Ovary (tissue), 9 donors: ENCODE measurements around the gene CTCF. TPM values are rescaled to one million over a fixed set of nuclear protein-coding genes. Genes with fewer than 3 reads are reported as not detected.

ENCODE experiments used
- DNase-seq, 5 donors: peaks; one replicate each; pipeline ENCODE4 v3.0.0-alpha.2; 2019 to 2020
- H3K27ac ChIP-seq, 2 donors: fragments of 200-600 bp; one replicate each; pipeline versions ENCODE4 v1.5.1 to v1.8.0; 2019 to 2022
- H3K27me3 ChIP-seq: fragments of 200-600 bp; one replicate; pipeline ENCODE4 v1.8.0; 2022
- H3K36me3 ChIP-seq: fragments of 200-600 bp; sonication (generic); one replicate; pipeline ENCODE4 v1.5.1; 2019
- H3K4me1 ChIP-seq: one replicate; pipeline ENCODE4 v1.8.1; 2013; ENCODE audit warnings: mild to moderate bottlenecking, moderate library complexity; ENCODE audit not compliant: insufficient read depth
- H3K4me3 ChIP-seq: fragments of 200-600 bp; sonication (generic); one replicate; pipeline ENCODE4 v1.5.1; 2017
- H3K9me3 ChIP-seq, 2 donors: fragments of 200-600 bp in 1 of 2; sonication (generic) in 1 of 2; one replicate each; pipeline versions ENCODE4 v1.5.1 to v1.8.1; 2013 to 2019; ENCODE audit warnings: mild to moderate bottlenecking in 1 of 2, moderate library complexity in 1 of 2
- EP300 ChIP-seq: sonication (generic); formaldehyde crosslinking; IDR thresholded peaks from one replicate; pipeline ENCODE4 v1.6.1; 2017; ENCODE audit warnings: antibody characterized with exemption
- POLR2A ChIP-seq: fragments of 450-650 bp; IDR thresholded peaks from one replicate; pipeline ENCODE4 v1.6.1; 2017; ENCODE audit warnings: antibody characterized with exemption, mild to moderate bottlenecking, moderate library complexity
- WGBS, 3 donors: extraction: QIAGEN DNeasy Blood & Tissue Kit in 1 of 3; methylation state at CpG; one replicate each; pipeline versions ENCODE4 v1.1.5 to v1.1.7; 2013 to 2017; 5-methylcytosine and 5-hydroxymethylcytosine counted together
- intact Hi-C, 4 donors: fragments of 100-400 bp; cut with DNase I; formaldehyde crosslinking; loops; one replicate each; pipeline versions ENCODE4 v1.11.0 to v1.15.1; 2022 to 2023
- polyA plus RNA-seq, 2 donors: library from polyadenylated mRNA; stranded (reverse); fragments of 200-250 nt in 1 of 2; fragments of 350-450 nt in 1 of 2; fragmentation: Illumina TruSeq in 1 of 2; extraction: RNeasy Lipid Tissue Mini Kit (QIAGEN cat#74804) in 1 of 2; gene quantifications; one replicate each; pipeline ENCODE4 v1.2.3, GENCODE V29; 2013 to 2014
- total RNA-seq, 7 donors: library from RNA; depleted of rRNA in 2 of 7; stranded (reverse); fragments of >200 nt in 2 of 7; fragmentation: NEBNext Ultra II Directional in 3 of 7; extraction: Animal tissue kit (Norgen Biotek cat#: 25700) in 3 of 7; gene quantifications; one replicate each; pipeline versions ENCODE4 v1.1.0 to v1.2.4, GENCODE V29; 2016 to 2023
- TF ChIP-seq, protein P1 (sequence below), 3 donors: fragments of 450-650 bp in 2 of 3; fragments of 200-600 bp in 1 of 3; IDR thresholded peaks; one replicate each; pipeline versions ENCODE4 v1.5.1 to v1.8.0; 2016 to 2022; ENCODE audit warnings: antibody characterized with exemption in 3 of 3, mild to moderate bottlenecking in 1 of 3
- donor health status: DM: no; HTN: no; CAD: no; lungs with moderate emphysema.
- donor health status: DM: no; HTN: no; CAD: no.
- donor health status: Bipolar disorder and iron deficiency.
- donor health status: DM: yes; HTN: yes; CAD: no.
- donor health status: DM: no; HTN: no; CAD: no.
- donor health status: DM: yes; HTN: yes; CAD: no.

CTCF gene
- total and polyA plus RNA-seq, 9 donors: 21.0 to 48.4 (median 42.2) TPM

DNA sequence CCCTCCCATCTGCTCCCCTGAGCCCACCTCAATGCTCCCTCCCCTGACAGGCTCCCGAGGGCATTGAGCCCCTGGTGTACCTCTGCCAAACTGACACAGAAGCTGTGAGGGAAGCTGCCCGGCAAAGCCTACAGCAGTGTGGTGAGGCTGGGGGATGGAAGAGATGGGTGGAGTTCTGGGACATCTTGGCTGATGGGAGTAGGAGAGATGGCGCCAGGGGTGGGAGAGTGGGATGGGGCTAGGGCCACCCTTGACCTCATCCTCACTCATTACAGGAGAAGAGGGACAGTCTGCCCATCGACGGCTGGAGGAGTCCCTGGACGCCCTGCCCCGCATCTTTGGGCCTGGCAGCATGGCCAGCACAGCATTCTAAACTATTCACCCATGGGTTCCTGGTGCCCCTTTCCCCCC lies 16.2 kb upstream of the CTCF start:
- DNase-seq: no peak
- H3K27ac ChIP-seq: no peak overlapping the region
- H3K4me1 ChIP-seq: no peaks in the 10 kb centered on the region
- H3K9me3 ChIP-seq: no peaks in the 10 kb centered on the region
- no peaks in the 10 kb centered on the region for H3K27me3 ChIP-seq
- WGBS, 3 donors: 54 to 68% (median 64%) methylated on average over 7 of the region's 7 CpGs
- TF ChIP-seq, protein P1, sequence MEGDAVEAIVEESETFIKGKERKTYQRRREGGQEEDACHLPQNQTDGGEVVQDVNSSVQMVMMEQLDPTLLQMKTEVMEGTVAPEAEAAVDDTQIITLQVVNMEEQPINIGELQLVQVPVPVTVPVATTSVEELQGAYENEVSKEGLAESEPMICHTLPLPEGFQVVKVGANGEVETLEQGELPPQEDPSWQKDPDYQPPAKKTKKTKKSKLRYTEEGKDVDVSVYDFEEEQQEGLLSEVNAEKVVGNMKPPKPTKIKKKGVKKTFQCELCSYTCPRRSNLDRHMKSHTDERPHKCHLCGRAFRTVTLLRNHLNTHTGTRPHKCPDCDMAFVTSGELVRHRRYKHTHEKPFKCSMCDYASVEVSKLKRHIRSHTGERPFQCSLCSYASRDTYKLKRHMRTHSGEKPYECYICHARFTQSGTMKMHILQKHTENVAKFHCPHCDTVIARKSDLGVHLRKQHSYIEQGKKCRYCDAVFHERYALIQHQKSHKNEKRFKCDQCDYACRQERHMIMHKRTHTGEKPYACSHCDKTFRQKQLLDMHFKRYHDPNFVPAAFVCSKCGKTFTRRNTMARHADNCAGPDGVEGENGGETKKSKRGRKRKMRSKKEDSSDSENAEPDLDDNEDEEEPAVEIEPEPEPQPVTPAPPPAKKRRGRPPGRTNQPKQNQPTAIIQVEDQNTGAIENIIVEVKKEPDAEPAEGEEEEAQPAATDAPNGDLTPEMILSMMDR (IDR thresholded peaks at IDR 0.05): no peak
- TF ChIP-seq POLR2A (no peak), EP300 (no peak)
- H3K36me3 ChIP-seq: no peaks in the 10 kb centered on the region
- intact Hi-C loops: loop anchor here in 3 of 4 donors (5.0 to 10.0 kb wide), 3 partner anchors 96 to 101 kb away; partner anchors contain the start of gene CARMIL2 (in 2 of the 3)
- no peak overlapping the region for H3K4me3 ChIP-seq

DNA sequence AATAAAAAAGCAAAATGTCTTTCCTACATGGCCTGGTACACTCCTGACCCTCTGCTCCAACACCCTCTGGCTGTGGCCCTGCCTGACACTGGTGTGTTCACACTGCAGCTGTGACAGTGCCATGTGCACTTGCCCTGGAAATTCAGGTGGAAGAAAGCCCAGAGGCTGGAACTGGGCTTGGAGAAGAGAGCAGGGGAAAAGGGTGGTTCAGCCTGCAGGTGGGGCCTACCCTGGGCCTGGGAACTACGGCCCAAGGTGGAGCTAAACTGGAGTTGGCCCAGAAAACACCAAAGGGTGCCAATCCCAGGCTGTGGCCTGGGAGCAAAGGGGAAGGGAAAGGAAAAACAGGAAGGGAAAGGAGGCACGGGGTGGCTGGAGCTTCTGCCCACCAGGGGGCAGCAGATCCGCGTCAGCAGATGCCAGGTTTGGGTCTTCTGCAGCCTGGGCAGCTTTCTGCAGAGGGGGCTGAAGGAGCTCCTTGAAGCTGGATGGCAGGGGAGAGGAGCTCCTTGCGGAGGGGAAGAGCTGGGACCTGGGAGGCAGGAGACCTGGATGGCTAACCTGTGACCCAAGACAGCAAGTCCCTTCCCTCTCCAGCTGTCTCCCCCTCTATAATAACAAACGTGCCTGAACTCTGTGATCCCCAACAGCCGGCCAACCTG lies 15.4 kb upstream of the CTCF start:
- TF ChIP-seq EP300 (no peak), POLR2A (no peak)
- TF ChIP-seq, protein P1 (IDR thresholded peaks at IDR 0.05): peak; percentile 74 to 91 (median 85)
- H3K4me3 ChIP-seq: no peak overlapping the region
- 13 to 16% (median 16%) methylated on average over 7 of the region's 7 CpGs for WGBS, 3 donors
- no peaks in the 10 kb centered on the region for H3K27me3 ChIP-seq
- no peaks in the 10 kb centered on the region for H3K36me3 ChIP-seq
- H3K4me1 ChIP-seq: no peaks in the 10 kb centered on the region
- no peaks in the 10 kb centered on the region for H3K9me3 ChIP-seq
- H3K27ac ChIP-seq: no peak overlapping the region
- intact Hi-C loops: loop anchor here in 3 of 4 donors (5.0 to 10.0 kb wide), 3 partner anchors 95 to 100 kb away; partner anchors contain the start of gene CARMIL2 (in 2 of the 3)
- DNase-seq: peak; percentile 61 to 86 (median 78)

DNA sequence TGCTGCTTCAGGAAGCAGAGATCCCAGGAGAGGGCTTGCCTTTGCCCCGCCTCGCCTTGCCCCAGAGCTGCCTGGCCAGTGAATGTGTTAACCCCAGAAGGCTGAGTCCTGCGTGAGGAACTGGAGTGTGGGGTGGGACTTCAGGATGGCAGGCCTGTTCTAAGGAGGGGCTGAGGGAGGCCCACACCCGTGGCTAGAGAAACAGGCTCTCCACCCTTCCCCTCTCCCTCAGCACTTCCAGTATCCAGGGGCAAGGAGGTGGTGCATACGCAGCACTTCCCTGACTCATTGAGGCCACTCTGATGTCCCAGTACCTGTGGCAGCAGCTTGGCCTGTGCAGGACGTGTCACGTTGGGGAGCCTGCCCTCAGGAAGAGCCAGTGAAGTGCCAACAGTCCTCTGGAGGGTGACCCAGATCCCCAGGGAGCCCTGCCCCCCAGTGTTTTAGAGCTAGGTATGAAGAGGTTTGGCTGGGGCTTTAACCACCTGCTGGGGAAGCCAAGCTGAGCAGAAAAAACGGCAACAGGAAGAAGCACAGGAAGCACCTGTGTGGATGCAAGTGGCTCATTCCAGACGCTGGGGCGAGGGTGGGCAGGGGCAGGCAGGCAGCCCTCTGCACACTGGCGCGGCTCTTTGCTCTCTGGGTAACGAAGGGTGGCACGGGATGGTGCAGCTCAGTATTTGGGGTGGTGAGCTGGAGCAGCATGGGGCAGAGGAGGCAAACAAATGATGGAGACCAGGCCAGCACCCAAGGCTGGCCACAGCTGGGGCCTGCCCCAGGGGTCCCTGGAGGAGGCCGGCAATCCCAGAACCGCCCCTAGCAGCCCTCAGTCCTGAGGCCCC lies 14.7 kb upstream of the CTCF start:
- Histone ChIP-seq H3K27me3 (no peaks in the 10 kb centered on the region), H3K4me3 (no peak overlapping the region), H3K36me3 (no peaks in the 10 kb centered on the region), H3K27ac (no peak overlapping the region), H3K4me1 (no peaks in the 10 kb centered on the region), H3K9me3 (no peaks in the 10 kb centered on the region)
- peak in 4 of 5 donors; percentile 26 to 46 (median 31) for DNase-seq
- intact Hi-C loops: loop anchor here in 3 of 4 donors (5.0 to 10.0 kb wide), 3 partner anchors 95 to 100 kb away; partner anchors contain the start of gene CARMIL2 (in 2 of the 3)
- 59 to 68% (median 61%) methylated on average over 16 of the region's 16 CpGs for WGBS, 3 donors
- TF ChIP-seq POLR2A (no peak), EP300 (no peak)
- TF ChIP-seq, protein P1 (IDR thresholded peaks at IDR 0.05): no peak

DNA sequence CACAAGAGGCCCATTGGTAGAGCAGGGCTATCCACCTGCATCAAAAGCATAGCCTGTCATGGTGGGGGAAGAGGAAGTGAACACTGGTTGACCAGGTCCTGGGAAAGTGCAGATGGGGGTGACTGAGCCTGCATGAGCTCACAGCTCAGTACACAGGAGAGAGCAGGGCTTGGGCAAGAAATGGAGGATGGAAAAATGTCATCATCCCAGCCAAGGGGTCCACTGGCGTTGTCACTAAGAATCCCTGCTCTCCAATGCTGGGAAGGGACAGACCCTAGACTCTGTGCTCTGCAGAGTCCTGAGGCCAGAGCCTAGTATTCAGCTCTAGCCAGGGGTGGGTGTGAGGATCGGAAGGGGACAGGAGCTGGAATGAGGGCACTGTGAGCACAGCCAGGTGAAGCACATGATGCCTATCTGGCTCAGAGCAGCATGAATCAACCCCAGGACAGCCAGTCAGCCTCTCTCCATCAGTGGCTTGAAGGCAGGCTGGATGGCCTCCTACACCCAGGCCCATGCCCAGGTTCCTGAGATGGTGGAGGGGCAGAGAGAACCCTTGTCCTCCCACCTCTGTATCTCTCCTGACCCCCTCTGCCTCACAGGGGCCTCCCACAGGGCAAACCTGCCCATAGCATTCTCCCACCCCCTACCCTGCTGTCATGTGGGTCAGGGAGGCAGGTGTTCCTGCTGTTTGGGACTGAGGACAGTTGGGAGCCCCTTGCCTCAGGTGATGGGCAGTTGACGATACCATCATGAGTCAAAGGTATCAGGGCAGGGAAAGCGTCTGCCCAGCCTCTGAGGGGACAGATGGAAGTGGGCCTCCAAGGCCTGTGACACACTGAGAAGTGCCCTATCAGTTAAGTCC lies 13.8 kb upstream of the CTCF start:
- Histone ChIP-seq H3K4me1 (no peaks in the 10 kb centered on the region), H3K9me3 (no peaks in the 10 kb centered on the region), H3K27ac (no peak overlapping the region), H3K4me3 (no peak overlapping the region), H3K36me3 (no peaks in the 10 kb centered on the region), H3K27me3 (no peaks in the 10 kb centered on the region)
- intact Hi-C loops: loop anchor here in 3 of 4 donors (5.0 to 10.0 kb wide), 3 partner anchors 94 to 99 kb away; partner anchors contain the start of gene CARMIL2 (in 2 of the 3)
- peak in 2 of 5 donors; percentile 12 to 28 for DNase-seq
- TF ChIP-seq POLR2A (no peak), EP300 (no peak)
- TF ChIP-seq, protein P1 (IDR thresholded peaks at IDR 0.05): no peak
- WGBS, 3 donors: 82 to 89% (median 83%) methylated on average over 4 of the region's 4 CpGs
